Ishikawa (cell line): ENCODE measurements around the gene MAMDC2.

Source experiments
- CEBPB ChIP-seq: IDR thresholded peaks from 2 replicates; pipeline ENCODE4 v1.6.1; 2012
- CREB1 ChIP-seq: IDR thresholded peaks from 2 replicates; pipeline ENCODE4 v1.6.1; 2012; ENCODE audit warnings: low read depth
- EGR1 ChIP-seq: IDR thresholded peaks from 2 replicates; pipeline ENCODE4 v1.6.1; 2012
- EP300 ChIP-seq: IDR thresholded peaks from 2 replicates; pipeline ENCODE4 v1.6.1; 2012; ENCODE audit warnings: borderline replicate concordance
- FOXM1 ChIP-seq: IDR thresholded peaks from 2 replicates; pipeline ENCODE4 v1.6.1; 2012; ENCODE audit warnings: low read depth, borderline replicate concordance
- MAX ChIP-seq: IDR thresholded peaks from 2 replicates; pipeline ENCODE4 v1.6.1; 2012
- NFIC ChIP-seq: IDR thresholded peaks from 2 replicates; pipeline ENCODE4 v1.6.1; 2012
- RAD21 ChIP-seq: IDR thresholded peaks from 2 replicates; pipeline ENCODE4 v1.6.1; 2012; ENCODE audit warnings: low read depth
- REST ChIP-seq: IDR thresholded peaks from 2 replicates; pipeline ENCODE4 v1.6.1; 2012; ENCODE audit warnings: low read depth, mild to moderate bottlenecking
- TAF1 ChIP-seq: IDR thresholded peaks from 2 replicates; pipeline ENCODE4 v1.6.1; 2012; ENCODE audit warnings: low read depth, mild to moderate bottlenecking
- TCF12 ChIP-seq: IDR thresholded peaks from 2 replicates; pipeline ENCODE4 v1.6.1; 2012; ENCODE audit warnings: low read depth
- TEAD4 ChIP-seq: IDR thresholded peaks from 2 replicates; pipeline ENCODE4 v1.6.1; 2012
- USF1 ChIP-seq: IDR thresholded peaks from 2 replicates; pipeline ENCODE4 v1.6.1; 2012
- YY1 ChIP-seq: IDR thresholded peaks from 2 replicates; pipeline ENCODE4 v1.6.1; 2012; ENCODE audit warnings: low read depth
- ZBTB7A ChIP-seq: IDR thresholded peaks from 2 replicates; pipeline ENCODE4 v1.6.1; 2012; ENCODE audit warnings: low read depth

The MAMDC2 gene

GRCh38 chr9:70028287-70028686 lies 15.4 kb upstream of the MAMDC2 start:
- TF ChIP-seq MAX (no peak), ZBTB7A (no peak), USF1 (no peak), CEBPB (no peak), FOXM1 (no peak), EGR1 (no peak), CREB1 (no peak), NFIC (no peak), REST (no peak), RAD21 (no peak), EP300 (no peak), YY1 (no peak), TCF12 (no peak), TEAD4 (no peak), TAF1 (no peak)

- no peak for TF ChIP-seq FOXM1
- TF ChIP-seq EGR1 = no peak
- no peak for TF ChIP-seq TEAD4
- TF ChIP-seq MAX = no peak
- no peak for TF ChIP-seq USF1
- no peak for TF ChIP-seq ZBTB7A
- TF ChIP-seq CREB1 = no peak
- TF ChIP-seq REST = no peak
Measured at GRCh38 chr9:70030156-70030555, 13.5 kb upstream of the MAMDC2 start.

GRCh38 chr9:70031141-70031545 lies 12.5 kb upstream of the MAMDC2 start:
- no peak for TF ChIP-seq TAF1
- no peak for TF ChIP-seq YY1
- TF ChIP-seq EGR1 = no peak
- TF ChIP-seq USF1 = no peak
- TF ChIP-seq RAD21 = no peak
- no peak for TF ChIP-seq FOXM1
- no peak for TF ChIP-seq CEBPB
- TF ChIP-seq NFIC = no peak
- TF ChIP-seq EP300 = no peak

- TF ChIP-seq TAF1 (no peak), NFIC (no peak), REST (no peak)
Measured at GRCh38 chr9:70034271-70034711, 9.4 kb upstream of the MAMDC2 start.

- no peak for TF ChIP-seq MAX
- TF ChIP-seq CREB1 = no peak
- TF ChIP-seq NFIC = no peak
Measured at GRCh38 chr9:70035691-70036090, 8.0 kb upstream of the MAMDC2 start.
